GM10266 (cell line): Measurements from ENCODE around the gene STK17A.

Experiments
- DNase-seq: peaks from one replicate; pipeline ENCODE4 v3.0.0; 2012; ENCODE audit errors: extremely low spot score
- TF ChIP-seq, protein P1 (sequence below): IDR thresholded peaks from 2 replicates; pipeline ENCODE4 v1.5.1; 2012; ENCODE audit warnings: mild to moderate bottlenecking, low read depth; ENCODE audit not compliant: control insufficient read depth, insufficient read depth; ENCODE audit errors: missing control alignments

The STK17A gene

DNA sequence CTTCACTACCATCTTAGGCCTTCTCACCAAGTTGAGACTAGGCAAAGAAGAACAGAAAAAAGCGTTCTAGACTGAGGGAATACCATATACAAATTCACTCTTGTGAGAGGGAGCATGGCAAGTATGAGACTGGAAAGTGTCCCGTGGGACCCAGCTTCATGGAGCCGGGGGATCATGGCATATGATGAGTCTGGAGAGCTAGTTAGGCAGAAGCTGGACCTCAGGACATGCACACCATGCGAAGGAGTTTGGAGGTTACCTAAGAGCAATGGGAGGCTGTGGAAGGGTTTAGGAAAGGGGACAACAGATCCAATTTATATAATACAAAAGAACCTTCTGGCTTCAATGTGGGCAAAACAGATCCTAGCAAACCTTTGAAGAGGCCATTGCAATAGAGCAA is 34.1 kb downstream of the STK17A start:
- TF ChIP-seq, protein P1, sequence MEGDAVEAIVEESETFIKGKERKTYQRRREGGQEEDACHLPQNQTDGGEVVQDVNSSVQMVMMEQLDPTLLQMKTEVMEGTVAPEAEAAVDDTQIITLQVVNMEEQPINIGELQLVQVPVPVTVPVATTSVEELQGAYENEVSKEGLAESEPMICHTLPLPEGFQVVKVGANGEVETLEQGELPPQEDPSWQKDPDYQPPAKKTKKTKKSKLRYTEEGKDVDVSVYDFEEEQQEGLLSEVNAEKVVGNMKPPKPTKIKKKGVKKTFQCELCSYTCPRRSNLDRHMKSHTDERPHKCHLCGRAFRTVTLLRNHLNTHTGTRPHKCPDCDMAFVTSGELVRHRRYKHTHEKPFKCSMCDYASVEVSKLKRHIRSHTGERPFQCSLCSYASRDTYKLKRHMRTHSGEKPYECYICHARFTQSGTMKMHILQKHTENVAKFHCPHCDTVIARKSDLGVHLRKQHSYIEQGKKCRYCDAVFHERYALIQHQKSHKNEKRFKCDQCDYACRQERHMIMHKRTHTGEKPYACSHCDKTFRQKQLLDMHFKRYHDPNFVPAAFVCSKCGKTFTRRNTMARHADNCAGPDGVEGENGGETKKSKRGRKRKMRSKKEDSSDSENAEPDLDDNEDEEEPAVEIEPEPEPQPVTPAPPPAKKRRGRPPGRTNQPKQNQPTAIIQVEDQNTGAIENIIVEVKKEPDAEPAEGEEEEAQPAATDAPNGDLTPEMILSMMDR = no peak
- DNase-seq = no peak

DNA sequence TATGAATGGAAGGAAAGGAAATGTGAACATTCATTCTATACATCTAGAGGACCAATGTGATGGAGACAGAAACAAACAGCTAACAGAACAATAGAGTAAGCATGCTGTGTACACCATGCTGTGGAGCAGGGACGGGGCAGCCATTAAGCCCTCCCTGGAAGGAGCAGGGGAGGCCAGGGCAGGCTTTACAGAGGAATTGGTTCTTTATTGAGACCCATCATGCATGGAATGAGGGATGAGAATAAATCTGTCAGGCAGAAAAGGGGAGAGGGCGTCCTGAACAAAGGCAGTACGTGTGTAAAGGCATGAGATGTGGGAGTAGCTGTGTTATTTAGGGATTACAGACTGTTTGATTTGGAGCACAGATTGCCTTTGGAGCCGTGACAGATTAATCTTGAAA is 35.2 kb downstream of the STK17A start:
- TF ChIP-seq, protein P1 = no peak
- DNase-seq = no peak

DNA sequence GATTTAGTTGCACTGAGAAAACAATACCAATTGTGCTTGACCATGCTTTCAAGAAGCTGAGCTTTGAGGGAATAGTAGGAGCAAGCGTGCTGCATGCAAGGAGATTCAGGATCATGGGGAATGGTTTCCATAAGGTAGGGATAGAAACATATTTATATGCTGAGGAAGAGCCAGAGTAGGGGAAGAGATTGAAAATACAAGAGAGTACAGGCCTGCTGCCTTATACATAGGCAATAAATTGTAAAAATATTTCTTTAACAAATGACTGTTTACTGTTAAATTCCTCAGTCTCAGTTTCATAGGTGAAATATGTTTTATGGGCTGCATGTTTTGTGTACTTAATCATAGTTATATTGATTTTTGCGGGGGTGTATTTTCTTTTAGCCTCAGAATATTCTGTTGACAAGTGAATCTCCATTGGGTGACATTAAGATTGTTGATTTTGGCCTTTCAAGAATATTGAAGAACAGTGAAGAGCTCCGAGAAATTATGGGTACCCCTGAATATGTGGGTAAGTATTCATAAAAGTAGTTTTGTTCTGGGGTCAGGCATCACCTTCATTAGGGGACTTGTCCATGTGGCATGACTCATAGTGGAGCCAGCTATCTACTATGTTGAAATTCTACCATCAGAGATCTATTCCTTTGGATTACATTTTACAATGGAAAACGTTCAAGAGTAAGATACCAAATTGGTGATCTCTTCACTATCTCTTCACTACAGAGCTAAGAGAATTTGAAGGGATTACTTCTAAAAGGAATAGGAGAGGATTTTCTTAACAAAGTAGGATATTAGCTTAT is 36.5 kb downstream of the STK17A start:
- DNase-seq = no peak
- TF ChIP-seq, protein P1 = no peak

DNA sequence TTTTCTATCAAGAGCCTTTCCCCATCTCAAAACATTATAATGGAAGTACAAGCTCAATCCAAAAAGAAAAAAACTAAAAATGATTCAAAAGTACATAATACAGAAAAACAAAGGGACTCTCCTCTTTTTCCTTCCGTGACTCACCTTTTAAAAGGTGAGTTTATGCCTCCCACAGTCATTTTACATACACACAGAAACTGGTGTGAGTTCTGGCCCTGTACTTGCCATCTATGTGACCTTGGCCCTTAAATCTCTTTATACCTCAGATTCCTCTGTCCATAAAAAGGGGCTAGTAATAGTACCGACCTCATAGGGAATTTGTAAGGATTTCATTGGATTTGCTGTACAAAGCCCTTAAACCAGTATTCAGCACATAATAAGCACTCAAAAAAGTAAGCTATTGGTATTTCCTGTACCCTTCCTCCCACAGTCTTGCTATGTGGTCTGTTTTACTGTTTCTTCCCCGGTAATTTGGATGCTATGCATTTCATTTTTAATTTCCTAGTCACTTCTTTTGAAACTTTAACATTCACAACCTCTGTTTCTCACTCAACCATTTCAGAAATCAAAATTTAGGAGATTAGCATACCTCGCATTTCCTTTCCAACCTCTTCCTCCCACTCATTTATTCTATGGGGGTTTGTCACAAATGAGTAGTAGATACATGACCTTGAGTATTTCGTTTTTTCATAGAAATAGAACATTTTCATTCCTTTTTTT is 39.0 kb downstream of the STK17A start:
- no peak for DNase-seq
- TF ChIP-seq, protein P1 = no peak

DNA sequence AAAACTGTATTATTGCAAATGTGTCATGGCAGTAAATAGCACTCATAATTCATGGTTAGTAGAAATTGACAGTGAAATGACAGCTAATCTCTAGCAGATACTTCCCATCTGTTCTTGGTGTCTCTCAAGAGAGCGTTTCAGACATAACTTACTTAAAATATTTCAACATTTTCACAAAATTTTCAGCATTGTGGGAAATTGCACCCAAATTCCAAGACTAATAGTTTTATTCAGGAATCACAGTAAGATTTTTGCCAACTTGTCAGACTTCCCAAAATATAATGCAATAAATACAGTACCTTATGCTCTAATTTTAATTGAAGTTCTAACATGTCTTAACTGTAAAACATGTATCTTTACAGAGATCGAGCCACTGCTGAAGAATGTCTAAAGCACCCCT is 41.2 kb downstream of the STK17A start:
- DNase-seq = no peak
- TF ChIP-seq, protein P1 = no peak

DNA sequence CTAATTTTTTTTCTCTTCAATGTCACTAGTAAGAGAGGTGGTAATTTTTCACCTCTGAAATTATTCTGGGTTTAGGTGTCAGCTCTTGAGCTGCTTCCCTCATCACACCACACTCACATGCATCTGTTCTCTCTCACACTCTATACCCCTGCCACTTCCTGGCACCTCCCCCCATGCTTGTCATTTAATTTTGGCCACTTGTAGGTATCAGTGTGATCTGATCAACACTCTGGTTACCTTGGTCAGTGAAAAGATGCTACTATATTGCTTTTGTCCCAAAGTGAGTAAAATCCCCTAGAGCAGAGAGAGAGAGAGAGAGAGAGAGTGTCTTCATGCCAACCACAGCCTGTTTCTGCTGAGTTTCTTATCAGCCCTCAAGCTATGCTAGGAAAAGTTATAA is 42.5 kb downstream of the STK17A start:
- DNase-seq = no peak
- TF ChIP-seq, protein P1 = no peak

DNA sequence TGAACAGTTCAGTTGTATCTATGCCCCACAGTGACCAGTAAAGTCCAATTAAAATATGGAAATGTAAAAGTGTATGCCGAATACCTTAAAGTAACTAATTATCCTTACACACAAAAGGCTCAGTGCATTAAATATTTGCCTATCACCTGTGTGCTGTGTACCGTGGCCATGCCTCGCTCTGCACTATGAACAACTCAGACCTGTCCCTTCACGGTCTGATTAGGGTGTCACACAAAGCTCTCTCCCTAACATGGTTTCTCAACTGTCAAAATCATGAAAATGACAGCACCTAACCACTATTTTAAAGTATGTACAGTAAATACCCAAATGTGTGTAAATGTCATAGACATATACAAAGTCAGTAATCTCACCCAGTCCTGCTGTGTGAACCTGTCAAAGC is 43.1 kb downstream of the STK17A start:
- DNase-seq = no peak
- TF ChIP-seq, protein P1 = no peak
